ENCODE measurements around the gene KCNJ15.
A peak's percentile ranks its signal among the peaks of the same experiment; 100 is the strongest.

The KCNJ15 gene

DNA sequence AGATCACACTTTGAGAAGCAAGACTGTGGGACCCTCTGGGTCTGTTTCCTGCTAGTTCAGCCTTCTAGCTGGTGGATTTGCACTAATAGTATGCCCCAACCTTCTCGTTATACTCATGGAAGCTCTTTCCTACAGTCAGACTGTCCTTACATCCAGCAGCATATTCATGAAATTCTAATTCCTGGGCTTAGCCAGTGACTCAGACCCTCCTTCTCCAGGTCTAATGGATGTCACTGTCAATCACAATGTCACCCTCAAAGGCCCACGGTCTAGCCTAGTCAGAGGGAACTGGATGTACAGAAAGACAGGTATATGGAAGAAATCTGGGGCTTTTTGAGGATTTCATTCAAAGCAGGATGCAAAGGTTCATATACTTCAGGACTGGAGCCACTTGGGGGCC is 72.4 kb downstream of the KCNJ15 start:
- DNase-seq: no peak

DNA sequence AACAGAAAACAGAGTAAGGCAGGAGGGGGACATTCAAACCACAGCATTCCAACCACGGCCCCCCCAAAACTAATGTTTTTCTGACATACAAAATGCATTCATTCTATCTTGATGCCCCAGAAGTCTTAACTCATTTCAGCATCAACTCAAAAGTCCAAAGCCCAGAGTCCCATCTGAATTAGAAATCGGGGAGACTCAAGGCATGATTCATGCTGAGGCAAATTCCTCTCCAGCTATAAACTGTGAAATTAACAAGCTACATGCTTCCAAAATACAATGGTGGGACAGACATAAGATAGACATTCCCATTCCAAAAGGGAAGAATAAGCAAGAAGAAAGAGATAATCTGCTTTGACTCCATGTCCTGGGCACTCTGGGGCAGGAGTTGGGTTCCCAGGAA is 73.9 kb downstream of the KCNJ15 start:
- no peak for DNase-seq

DNA sequence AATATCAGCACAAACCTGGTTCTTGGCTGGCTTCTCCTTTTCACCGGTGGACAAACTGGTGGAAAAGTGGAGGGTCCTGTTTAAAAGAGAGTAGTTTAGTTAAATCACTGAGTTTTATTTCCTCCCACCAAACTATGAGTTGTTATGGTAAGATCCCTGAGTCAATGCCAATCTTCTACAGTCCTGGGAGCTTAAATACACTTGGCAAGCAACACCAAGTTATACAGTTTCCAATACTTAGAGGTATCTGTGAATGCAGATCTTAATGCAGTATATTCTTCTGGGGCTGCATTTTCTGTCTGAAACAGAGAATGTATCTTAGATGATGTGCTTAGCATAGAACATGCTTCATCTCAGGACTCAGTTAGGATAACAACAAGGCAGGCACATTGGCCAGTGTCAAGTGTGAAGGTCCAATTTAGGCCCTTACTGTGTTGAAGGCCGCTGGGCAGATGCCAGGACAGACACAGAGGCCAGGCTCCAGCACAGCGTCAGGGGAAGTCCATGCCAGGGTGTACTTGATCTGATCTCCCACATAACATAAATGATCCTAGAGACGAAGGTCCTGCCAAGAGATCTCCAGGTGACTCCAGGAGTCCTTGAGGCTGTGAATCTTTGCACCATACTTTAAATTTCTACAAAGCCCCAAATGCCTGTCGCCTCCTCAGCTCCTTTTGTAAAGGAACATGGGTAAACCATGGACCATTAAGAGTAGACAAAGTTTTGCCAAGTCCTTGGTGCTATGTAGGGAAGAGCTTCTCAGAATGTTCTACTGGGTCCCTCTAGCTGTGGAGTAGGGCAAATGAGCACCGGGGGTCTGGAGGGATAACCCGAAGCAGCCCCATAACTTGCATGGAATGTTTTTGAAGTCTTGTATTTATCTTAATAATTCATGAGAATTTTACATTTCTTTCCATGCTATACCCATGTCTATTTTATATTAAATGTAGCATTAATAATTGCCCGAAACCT is 76.8 kb downstream of the KCNJ15 start:
- DNase-seq: no peak

- no peak for DNase-seq
These were observed 78.1 kb downstream of the KCNJ15 start for GRCh38 chr21:38334866-38335265.

GRCh38 chr21:38337793-38338192 is 81.0 kb downstream of the KCNJ15 start:
- no peak for DNase-seq

- DNase-seq: no peak
These were observed 83.3 kb downstream of the KCNJ15 start for GRCh38 chr21:38340131-38340530.

DNA sequence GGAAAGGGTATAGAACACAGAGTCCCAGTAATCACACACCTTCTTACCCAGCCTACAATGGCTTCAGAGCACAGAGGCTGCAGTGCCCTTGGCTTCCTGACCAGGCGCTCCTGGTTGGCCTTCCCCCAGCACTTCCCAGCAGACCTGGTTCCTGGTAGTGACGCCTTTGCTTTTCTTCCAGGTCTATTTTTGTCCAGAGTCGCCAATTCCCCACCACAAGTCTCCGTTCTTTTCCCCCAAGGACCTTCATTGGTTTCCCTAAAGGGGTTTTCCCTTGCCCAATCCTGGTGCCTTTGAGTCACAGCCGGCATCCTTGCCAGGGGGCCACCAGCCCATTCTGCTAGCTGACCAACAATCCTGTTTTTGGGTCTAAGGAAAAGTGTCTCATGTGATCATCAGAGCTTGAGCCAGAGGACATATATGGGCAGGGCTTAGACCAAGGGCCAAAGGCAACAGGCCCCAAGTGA is 84.8 kb downstream of the KCNJ15 start:
- no peak for DNase-seq

- DNase-seq: no peak
These were observed 85.9 kb downstream of the KCNJ15 start for GRCh38 chr21:38342739-38343138.

DNA sequence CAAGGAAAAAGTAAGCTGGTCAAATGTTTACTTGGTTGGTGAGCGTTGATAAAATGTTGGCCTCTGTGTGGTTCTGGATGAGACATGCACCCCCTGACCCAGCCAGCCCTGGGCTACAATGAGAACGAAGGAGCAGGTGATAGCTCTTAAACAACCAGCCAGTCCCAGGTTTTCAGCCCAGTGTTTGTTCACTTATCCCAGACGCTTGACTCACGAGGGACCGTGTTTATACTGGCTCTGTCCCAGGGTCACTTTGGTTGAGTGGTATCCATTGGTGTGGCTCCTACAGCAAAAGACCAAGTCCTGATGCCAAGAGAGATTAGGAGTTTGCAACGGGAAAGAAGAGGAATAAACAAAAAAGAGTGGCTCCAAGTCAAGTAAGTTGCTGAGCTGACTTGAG is 86.9 kb downstream of the KCNJ15 start:
- DNase-seq: peak in 1 of 3 experiments; percentile 12

GRCh38 chr21:38346286-38346685 is 89.5 kb downstream of the KCNJ15 start:
- no peak for DNase-seq

DNA sequence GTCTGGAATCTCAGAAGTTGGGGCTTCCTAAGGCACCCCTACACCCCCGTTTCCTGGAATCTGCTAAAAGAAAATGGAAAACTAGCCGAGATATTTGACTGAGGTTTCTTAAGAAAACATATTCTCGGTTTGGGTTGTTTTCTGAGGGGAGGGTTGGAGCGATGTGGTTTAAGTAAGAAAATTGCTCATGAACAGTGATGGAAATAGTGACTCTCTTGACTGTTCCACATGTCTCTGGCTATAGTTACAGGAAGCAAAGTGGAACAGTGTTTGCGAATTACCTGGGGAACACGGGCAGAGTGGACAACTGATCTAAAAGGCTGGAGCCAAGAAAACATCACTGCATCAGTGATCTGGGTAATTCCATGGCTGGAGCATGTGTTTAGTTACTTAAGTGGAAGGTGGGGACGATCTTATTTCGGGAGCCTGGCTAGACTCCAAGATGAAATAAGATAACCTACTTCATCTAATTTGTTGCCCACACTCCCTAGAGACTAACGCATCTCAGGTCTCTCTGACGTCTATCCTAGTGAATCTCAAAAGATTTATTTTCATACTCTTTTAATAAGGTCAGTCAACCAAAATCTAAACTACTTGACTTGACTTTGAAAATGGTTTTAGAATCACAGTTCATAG is 92.4 kb downstream of the KCNJ15 start:
- DNase-seq: peak in 2 of 3 experiments; percentile 48 to 54

GRCh38 chr21:38349977-38350376 is 93.2 kb downstream of the KCNJ15 start:
- DNase-seq: no peak

DNA sequence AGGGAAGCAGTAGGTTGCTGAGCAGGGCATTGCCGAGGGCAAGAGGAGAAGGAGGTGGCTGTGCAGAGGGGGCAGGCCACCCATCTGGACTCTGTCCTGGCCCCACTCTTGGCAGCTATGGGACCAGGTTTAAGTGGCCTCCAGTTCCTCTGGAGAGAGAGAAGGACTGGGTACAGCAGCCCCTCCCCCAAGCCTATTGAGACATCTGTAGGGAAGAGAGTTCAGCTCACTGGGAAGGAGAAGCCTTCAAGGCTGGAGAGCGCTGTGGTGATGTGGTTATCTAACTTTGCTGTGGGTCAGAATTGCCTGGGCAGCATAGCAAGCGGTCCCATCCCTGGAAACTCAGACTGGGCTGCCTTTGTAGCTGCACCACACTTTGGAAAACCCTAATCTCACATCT is 93.9 kb downstream of the KCNJ15 start:
- no peak for DNase-seq

DNA sequence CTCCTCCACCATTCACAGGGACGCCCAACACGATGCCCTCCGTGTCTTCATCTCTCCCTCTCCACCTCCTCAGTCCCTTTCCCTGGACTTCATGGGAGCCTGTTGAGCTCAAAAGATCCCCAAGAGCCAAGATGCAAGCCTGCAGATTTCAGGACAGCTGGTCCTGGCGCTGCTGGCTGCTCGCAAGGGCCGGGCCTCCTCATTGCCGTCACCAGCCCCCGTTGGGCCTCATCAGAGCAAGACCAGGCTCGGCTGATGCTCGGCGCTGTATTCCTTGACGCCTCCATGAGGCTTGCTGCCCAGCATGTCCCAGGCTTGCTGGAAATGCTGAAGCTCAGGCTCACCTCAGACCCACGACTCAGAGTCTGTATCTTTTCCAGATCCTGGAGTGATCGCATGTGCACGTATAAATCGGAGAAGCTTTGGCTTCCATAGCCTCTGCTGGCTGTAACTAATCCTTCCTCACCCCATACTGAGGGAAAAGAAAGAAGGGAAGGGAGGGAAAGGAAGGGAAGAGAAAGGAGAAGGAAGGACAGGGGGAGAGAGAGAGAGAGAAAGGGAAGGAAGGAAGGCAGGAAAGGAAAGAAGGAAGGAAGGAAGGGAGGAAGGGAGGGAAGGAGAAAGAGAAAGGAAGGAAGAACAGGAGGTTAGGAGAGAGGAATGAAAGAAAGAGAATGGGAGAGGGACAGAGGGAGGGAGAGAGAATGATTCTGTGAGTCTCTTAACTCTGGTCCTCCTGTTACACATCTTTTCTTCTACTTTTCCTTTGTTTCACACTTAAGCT is 94.6 kb downstream of the KCNJ15 start:
- no peak for DNase-seq

DNA sequence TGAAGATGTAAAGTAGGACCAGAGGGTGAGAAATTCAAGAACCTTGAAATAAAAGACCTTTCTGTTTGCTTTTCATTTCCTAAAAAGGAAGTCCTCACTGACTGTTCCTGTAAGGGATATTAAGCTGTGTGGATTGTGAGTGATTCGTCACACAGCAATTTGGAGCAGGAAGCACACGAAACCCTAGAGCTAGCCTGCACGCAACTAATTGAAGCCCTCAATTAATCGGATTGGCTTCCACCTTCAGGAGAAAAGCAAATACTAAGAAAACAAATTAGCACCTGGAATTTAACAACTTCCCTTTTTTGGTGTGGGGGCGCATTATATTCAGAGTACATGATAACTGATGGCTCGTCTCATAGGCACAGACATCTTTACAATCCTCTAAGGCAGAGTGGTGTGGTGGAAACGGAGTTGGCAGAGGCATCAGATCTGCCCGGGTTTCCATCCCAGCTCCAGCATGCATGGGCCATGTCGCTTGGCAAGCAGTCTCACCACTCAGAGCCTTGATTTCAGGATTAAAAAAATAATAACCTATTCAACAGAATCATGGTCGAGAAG is 95.2 kb downstream of the KCNJ15 start:
- DNase-seq: peak in 2 of 3 experiments; percentile 63 to 82

- DNase-seq: peak; percentile 17 to 81 (median 66)
These were observed 95.9 kb downstream of the KCNJ15 start for GRCh38 chr21:38352536-38353219.

DNA sequence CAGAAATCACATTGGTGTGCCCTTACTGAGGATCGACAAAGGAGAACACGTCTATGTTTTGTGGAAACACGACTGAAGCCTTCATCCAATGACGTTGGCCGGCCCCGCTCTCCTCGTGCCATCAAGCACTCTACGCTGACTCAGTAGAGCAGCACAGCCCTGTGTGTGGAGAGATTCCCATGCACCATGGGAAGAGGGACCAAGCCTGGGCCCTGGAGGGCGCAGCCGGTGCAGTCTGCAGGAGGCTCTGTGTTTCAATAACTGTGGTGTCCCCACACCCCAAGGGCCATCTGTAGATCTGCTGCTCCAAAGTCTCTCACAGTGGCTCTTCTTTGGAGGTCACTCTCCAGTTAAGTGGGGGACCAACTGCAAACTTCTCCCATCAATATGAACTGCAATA is 97.4 kb downstream of the KCNJ15 start:
- DNase-seq: no peak

DNA sequence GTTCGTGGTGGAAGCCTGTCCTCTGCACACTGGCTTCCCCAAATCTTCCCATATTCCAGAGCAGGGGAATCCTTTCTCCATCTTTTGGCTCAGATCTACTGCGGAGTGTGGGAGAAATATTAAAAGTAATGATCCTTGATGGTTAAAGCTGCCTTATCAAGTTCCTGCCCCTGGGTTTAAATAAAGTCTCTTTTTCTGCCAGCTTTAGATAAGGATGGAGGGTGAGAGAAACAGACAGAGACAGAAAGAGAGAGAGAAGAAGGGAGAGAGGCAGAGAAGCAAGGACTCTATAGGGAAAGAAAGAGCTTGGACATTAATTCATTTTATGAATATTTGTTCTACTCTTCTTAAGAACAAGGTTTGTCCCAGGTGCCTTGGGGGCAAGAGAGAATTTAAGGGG is 98.0 kb downstream of the KCNJ15 start:
- no peak for DNase-seq

DNA sequence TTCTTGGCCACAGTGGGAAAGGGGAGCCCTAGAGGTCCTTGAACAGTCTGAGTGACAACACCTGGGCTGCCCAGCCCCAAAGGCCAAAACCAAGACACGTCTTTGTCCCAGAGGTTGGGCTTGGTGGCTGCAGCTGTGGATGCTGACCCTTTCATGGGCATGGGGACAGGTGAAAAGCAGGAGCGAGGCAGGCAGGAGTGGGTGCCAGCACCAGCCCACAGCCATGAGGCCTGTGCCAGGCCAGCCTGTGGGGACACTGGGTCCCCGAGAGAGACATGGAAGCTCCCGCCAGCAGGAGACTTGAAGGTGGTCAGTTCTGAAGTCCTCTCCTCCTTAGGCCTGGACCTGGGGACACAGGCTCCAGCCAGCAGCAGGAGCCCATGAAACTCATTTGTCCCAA is 98.6 kb downstream of the KCNJ15 start:
- no peak for DNase-seq

- peak; percentile 68 to 84 (median 70) for DNase-seq
These were observed 99.4 kb downstream of the KCNJ15 start for GRCh38 chr21:38355992-38356781.
